ENCODE measurements around the gene SLX4.

DNA sequence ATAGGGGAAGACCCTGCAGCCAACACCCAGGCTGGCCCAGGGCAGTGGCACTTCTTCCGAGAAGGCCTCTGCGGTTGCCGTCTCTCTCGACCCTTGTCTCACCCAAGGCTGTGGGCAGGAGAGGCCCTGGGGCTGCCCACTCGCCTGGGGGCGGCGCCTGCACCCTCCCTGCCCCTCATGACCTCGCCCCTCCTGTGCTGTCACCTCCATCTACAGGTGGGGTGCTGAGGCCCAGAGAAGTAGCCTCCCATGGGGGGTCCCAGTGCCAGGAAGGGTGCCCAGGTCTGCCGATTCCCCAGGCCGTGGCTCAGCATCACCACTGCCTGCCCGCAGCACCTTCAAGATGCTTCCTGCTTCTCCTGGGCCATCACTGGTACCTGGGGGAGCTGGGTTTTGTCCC, 35.2 kb downstream of the SLX4 start:
- TF ChIP-seq, protein P1, sequence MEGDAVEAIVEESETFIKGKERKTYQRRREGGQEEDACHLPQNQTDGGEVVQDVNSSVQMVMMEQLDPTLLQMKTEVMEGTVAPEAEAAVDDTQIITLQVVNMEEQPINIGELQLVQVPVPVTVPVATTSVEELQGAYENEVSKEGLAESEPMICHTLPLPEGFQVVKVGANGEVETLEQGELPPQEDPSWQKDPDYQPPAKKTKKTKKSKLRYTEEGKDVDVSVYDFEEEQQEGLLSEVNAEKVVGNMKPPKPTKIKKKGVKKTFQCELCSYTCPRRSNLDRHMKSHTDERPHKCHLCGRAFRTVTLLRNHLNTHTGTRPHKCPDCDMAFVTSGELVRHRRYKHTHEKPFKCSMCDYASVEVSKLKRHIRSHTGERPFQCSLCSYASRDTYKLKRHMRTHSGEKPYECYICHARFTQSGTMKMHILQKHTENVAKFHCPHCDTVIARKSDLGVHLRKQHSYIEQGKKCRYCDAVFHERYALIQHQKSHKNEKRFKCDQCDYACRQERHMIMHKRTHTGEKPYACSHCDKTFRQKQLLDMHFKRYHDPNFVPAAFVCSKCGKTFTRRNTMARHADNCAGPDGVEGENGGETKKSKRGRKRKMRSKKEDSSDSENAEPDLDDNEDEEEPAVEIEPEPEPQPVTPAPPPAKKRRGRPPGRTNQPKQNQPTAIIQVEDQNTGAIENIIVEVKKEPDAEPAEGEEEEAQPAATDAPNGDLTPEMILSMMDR (IDR thresholded peaks at IDR 0.05), result no peak
- TF ChIP-seq, protein P2, sequence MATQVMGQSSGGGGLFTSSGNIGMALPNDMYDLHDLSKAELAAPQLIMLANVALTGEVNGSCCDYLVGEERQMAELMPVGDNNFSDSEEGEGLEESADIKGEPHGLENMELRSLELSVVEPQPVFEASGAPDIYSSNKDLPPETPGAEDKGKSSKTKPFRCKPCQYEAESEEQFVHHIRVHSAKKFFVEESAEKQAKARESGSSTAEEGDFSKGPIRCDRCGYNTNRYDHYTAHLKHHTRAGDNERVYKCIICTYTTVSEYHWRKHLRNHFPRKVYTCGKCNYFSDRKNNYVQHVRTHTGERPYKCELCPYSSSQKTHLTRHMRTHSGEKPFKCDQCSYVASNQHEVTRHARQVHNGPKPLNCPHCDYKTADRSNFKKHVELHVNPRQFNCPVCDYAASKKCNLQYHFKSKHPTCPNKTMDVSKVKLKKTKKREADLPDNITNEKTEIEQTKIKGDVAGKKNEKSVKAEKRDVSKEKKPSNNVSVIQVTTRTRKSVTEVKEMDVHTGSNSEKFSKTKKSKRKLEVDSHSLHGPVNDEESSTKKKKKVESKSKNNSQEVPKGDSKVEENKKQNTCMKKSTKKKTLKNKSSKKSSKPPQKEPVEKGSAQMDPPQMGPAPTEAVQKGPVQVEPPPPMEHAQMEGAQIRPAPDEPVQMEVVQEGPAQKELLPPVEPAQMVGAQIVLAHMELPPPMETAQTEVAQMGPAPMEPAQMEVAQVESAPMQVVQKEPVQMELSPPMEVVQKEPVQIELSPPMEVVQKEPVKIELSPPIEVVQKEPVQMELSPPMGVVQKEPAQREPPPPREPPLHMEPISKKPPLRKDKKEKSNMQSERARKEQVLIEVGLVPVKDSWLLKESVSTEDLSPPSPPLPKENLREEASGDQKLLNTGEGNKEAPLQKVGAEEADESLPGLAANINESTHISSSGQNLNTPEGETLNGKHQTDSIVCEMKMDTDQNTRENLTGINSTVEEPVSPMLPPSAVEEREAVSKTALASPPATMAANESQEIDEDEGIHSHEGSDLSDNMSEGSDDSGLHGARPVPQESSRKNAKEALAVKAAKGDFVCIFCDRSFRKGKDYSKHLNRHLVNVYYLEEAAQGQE (IDR thresholded peaks at IDR 0.05; ENCODE audit: insufficient read depth in 1 of 2, low read depth in 2 of 2, low read length in 1 of 2), result no peak
